ENCODE data around the gene PLIN1. TPM values are rescaled to one million over a fixed set of nuclear protein-coding genes. Genes with fewer than 3 reads are reported as not detected.

PLIN1 gene
- polyA plus RNA-seq, 1 donor from 2014 or later = not detected

DNA sequence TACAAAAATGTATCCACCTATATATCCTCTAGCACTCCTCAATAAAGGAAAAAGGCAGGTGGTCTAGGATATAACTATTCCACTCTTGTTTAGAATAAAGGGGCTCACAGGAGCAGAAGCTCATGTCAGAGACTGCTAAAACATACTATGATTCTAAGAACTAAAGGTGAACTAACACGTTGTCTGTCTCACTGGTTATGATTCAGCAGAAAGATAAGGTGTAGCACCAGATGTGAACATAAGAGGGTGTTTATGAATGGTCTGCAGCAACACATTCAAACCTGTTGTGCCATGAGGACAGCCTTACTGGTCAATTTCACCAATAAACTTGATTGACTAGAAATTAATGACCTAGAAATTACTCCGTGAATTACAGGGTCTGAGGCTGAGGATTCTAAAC is 6.8 kb upstream of the PLIN1 start:
- H3K27ac Mint-ChIP-seq = no peak overlapping the region
- peak overlapping the region in 1 of 4 donors; percentile 50 for H3K4me3 Mint-ChIP-seq
- no peaks in the 10 kb centered on the region for H3K27me3 Mint-ChIP-seq
- peaks cover 0 to under 1% (median 0%) of the 10 kb centered on the region in 3 donors for H3K9me3 Mint-ChIP-seq
- H3K4me1 Mint-ChIP-seq = peaks cover 0 to 6% (median 3%) of the 10 kb centered on the region in 3 donors
- no peaks in the 10 kb centered on the region for H3K36me3 Mint-ChIP-seq

DNA sequence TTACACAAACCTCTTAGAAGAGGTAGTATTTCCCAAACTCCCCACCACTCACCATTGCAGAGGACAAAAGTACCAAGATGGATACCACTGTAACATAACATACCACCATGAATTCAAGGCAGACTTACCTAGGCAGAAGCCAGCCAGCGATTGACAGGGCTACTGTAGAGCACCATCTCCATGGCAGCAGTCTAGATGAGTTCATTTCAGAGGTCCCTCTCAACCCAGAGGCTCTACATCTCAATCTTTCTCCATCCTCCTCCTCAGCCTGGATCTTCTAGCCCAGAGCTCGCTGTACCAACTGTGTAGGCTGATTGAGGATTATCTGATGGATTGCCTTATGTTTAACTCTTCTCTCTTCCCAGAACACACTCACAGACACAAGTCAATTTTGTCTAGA is 2.0 kb upstream of the PLIN1 start:
- no peaks in the 10 kb centered on the region for H3K9me3 Mint-ChIP-seq
- peaks cover 1% of the 10 kb centered on the region for H3K36me3 Mint-ChIP-seq
- H3K4me3 Mint-ChIP-seq = no peak overlapping the region
- H3K27me3 Mint-ChIP-seq = no peaks in the 10 kb centered on the region
- H3K4me1 Mint-ChIP-seq = no peaks in the 10 kb centered on the region
- peak overlapping the region in 1 of 3 donors; percentile 37 for H3K27ac Mint-ChIP-seq

DNA sequence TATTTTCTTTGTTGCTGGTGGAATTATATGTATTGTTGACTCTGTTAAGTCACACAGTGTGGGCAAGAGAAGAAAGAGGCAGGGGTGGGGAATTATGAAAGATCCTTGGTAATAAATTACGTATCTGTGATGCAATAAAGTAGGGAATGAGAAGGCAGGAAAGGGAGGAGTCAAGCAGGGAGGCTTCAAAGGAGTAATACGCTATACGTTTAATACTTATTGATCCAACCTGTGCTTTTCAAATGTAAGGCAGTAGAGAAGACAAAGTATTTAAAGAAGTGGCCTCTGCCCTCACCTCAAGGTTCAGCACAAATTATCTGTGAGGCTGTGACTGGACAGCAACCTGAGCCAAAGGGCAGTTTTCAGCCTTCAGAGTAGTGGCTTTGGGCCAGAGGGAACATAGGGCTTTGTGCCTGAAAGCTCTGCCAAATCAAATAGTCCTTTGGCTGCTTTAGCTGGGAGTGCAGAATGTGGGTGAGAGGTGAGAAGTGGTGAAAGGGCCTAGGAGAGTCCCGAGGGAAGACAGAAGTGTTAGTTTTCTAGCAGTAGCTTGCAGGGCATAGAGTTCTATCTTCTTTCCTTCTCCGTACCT is 1.2 kb upstream of the PLIN1 start:
- H3K27me3 Mint-ChIP-seq = no peaks in the 10 kb centered on the region
- no peaks in the 10 kb centered on the region for H3K9me3 Mint-ChIP-seq
- no peak overlapping the region for H3K4me3 Mint-ChIP-seq
- peaks cover 1% of the 10 kb centered on the region for H3K36me3 Mint-ChIP-seq
- no peak overlapping the region for H3K27ac Mint-ChIP-seq
- H3K4me1 Mint-ChIP-seq = no peaks in the 10 kb centered on the region

- Mint-ChIP-seq H3K9me3 (peaks cover 0 to 3% (median 0%) of the 10 kb centered on the region in 3 donors), H3K27me3 (no peaks in the 10 kb centered on the region), H3K36me3 (peaks cover 1% of the 10 kb centered on the region), H3K4me3 (no peak overlapping the region), H3K4me1 (no peaks in the 10 kb centered on the region), H3K27ac (peak overlapping the region in 1 of 3 donors; percentile 7)
Measured at GRCh38 chr15:89677381-89677780, 1.8 kb downstream of the PLIN1 start.

DNA sequence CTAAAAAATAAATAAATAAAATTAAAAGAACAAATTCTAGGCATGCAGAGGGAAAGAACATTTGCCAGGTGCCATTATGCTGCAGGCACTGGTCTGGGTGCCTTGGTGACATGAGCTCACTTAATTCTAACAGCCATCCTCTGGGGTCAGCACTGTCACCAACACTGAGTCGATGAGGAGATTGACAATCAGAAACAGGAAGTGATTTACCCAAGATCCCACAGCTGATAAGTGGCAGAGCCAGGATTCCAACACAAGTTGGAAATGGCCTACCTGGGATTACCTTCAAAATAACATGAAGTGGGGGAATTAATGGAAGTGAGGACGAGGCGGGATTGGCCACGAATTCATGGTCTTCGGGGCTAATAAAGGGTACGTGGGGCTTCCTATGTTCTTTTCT is 3.6 kb downstream of the PLIN1 start:
- no peaks in the 10 kb centered on the region for H3K27me3 Mint-ChIP-seq
- no peak overlapping the region for H3K27ac Mint-ChIP-seq
- peaks cover 1% of the 10 kb centered on the region for H3K36me3 Mint-ChIP-seq

GRCh38 chr15:89674526-89674925 is 4.6 kb downstream of the PLIN1 start:
- peaks cover 0 to 3% (median 0%) of the 10 kb centered on the region in 3 donors for H3K9me3 Mint-ChIP-seq
- H3K27me3 Mint-ChIP-seq = no peaks in the 10 kb centered on the region
- no peaks in the 10 kb centered on the region for H3K4me1 Mint-ChIP-seq
- H3K27ac Mint-ChIP-seq = no peak overlapping the region
- H3K4me3 Mint-ChIP-seq = no peak overlapping the region
- H3K36me3 Mint-ChIP-seq = peaks cover 1% of the 10 kb centered on the region

More for the DNA sequence above, 3.6 kb downstream of the PLIN1 start:
- Mint-ChIP-seq H3K4me3 (no peak overlapping the region), H3K9me3 (peaks cover 0 to 3% (median 0%) of the 10 kb centered on the region in 3 donors), H3K4me1 (no peaks in the 10 kb centered on the region)

DNA sequence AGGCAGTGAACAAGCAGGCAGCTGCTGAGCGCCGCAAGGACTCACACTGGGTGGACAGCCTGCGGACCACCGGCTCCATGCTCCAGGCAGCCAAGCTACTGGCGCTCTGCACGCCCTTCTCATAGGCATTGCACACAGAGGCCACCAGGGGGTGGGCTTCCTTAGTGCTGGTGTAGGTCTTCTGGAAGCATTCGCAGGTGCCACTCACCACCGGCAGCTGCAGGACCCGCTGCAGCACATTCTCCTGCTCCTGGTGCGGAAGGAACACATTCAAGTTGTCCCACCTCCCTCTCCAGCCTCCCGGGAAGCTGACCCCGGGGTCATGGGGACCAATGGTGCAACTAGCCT is 6.0 kb downstream of the PLIN1 start:
- H3K9me3 Mint-ChIP-seq = peaks cover 0 to 5% (median 1%) of the 10 kb centered on the region in 3 donors
- H3K4me1 Mint-ChIP-seq = no peaks in the 10 kb centered on the region
- no peak overlapping the region for H3K4me3 Mint-ChIP-seq
- H3K27me3 Mint-ChIP-seq = no peaks in the 10 kb centered on the region
- H3K27ac Mint-ChIP-seq = no peak overlapping the region
- H3K36me3 Mint-ChIP-seq = no peaks in the 10 kb centered on the region

DNA sequence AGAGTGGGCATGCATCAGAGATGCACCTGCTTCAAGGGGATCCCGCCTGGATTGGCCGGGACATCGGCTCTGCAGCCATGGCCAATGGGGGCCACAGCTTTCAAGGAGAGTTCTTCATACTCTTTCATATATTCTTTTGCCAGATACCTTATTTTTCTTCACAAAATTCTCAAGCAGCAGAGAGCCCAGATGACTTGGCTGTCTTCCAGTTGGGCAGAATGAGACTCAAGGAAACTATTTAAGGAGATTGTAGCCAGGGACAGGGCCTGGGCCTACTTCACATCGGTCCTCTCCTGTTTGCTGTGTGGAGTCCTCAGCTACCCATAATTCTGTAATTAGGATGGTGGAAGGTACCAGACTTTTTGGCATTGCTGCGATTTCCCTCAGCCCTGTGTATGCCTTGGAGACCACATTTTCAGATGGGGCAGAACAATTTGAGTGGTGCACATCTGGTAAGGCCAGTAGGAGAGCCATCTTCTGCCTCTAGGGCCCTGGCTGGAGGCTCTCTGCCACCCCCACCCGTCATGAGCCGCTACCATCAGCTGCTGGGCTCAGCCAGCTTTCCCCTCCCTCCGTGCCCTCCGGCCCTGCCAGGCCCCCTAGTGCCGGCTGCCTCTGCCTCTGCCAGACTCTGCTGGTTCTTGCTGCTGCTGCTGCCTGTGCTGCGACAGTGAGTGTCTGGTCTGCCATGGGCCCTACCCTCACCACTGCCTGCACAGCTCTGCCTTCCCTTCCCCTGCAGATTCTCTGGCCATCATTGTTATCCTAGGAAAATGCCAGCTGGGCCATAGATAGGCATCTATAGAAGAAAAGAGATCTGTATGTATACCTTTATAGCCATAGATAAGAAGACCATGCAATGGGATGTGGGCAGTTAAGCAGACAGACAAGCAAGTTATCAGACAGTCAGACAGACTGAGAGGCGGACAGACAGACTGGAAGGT is 6.7 kb downstream of the PLIN1 start:
- H3K9me3 Mint-ChIP-seq = peaks cover 0 to 5% (median 1%) of the 10 kb centered on the region in 3 donors
- no peak overlapping the region for H3K4me3 Mint-ChIP-seq
- H3K36me3 Mint-ChIP-seq = no peaks in the 10 kb centered on the region
- H3K27me3 Mint-ChIP-seq = no peaks in the 10 kb centered on the region
- H3K4me1 Mint-ChIP-seq = no peaks in the 10 kb centered on the region
- no peak overlapping the region for H3K27ac Mint-ChIP-seq

GRCh38 chr15:89671687-89672086 is 7.5 kb downstream of the PLIN1 start:
- Mint-ChIP-seq H3K36me3 (no peaks in the 10 kb centered on the region), H3K4me3 (no peak overlapping the region), H3K9me3 (peaks cover 0 to 5% (median 1%) of the 10 kb centered on the region in 3 donors), H3K27me3 (no peaks in the 10 kb centered on the region), H3K4me1 (no peaks in the 10 kb centered on the region), H3K27ac (no peak overlapping the region)

DNA sequence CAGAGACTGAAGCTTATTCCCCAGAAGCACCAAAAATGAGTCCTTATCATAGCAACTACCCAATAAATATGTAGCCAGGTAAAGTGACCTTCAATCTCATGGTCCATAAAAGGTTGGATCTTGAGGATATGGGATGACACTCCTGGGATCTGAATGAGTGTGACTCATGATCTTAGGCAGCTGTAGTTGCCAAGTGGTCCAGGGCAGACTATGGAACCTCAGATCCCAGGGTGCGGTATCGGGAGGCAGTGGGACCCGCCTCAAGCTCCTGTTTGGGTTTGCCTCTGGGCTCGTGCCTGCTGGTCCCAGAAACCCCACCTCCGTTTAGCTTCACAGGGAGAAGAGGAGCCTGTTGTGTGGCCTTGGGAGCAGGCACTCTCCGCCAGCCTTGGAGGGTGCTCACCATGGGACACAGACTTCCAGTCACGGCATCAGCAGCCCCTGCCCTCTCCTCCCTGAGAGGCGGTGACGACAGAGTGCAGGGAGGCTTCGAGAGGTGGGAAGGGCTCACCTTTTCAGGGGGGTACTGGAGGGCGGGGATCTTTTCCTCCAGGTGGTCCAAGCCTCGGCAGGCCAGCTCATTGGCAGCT is 8.1 kb downstream of the PLIN1 start:
- Mint-ChIP-seq H3K4me3 (no peak overlapping the region), H3K4me1 (no peaks in the 10 kb centered on the region), H3K9me3 (peaks cover 0 to 5% (median 1%) of the 10 kb centered on the region in 3 donors), H3K27ac (no peak overlapping the region), H3K27me3 (no peaks in the 10 kb centered on the region), H3K36me3 (no peaks in the 10 kb centered on the region)

- Mint-ChIP-seq H3K4me3 (no peak overlapping the region), H3K36me3 (no peaks in the 10 kb centered on the region), H3K9me3 (peaks cover 0 to 5% (median 1%) of the 10 kb centered on the region in 3 donors), H3K27ac (no peak overlapping the region), H3K4me1 (peaks cover 0 to 1% (median under 1%) of the 10 kb centered on the region in 3 donors), H3K27me3 (peaks cover under 1% of the 10 kb centered on the region)
Measured at GRCh38 chr15:89669941-89670340, 9.2 kb downstream of the PLIN1 start.

DNA sequence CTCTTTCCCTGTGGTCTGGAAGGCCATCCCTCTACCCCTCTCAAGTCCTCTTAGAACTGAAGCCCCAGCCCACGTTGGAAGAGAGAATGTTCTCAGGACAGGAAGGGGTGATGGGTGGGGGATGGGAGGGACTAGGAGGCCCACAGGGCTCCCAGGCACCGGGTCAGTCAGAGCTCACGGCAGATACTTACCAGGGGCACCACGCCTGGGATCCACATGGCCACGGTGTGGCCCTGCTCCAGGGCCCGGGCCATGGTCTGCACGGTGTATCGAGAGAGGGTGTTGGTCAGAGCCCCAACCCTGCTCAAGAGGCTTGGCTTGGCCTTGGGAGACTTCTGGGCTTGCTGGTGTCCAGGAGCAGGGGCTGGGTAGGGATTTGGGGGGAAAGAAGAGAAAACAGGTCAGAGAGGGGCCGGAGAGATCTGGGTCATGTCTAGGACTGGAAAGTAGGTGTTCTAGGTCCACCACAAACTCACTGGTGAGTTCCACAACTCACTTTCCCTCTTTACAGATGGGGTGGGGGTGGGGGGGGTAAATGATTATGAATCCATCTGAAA is 9.8 kb downstream of the PLIN1 start:
- H3K36me3 Mint-ChIP-seq = no peaks in the 10 kb centered on the region
- peaks cover 0 to 5% (median 1%) of the 10 kb centered on the region in 3 donors for H3K9me3 Mint-ChIP-seq
- no peak overlapping the region for H3K4me3 Mint-ChIP-seq
- peaks cover 0 to 4% (median 4%) of the 10 kb centered on the region in 3 donors for H3K4me1 Mint-ChIP-seq
- peaks cover 6% of the 10 kb centered on the region for H3K27me3 Mint-ChIP-seq
- no peak overlapping the region for H3K27ac Mint-ChIP-seq

GRCh38 chr15:89668171-89668570 is 11.0 kb downstream of the PLIN1 start:
- H3K9me3 Mint-ChIP-seq = peaks cover 0 to 5% (median 1%) of the 10 kb centered on the region in 3 donors
- H3K4me1 Mint-ChIP-seq = peaks cover 0 to 4% (median 4%) of the 10 kb centered on the region in 3 donors
- H3K4me3 Mint-ChIP-seq = no peak overlapping the region
- no peaks in the 10 kb centered on the region for H3K36me3 Mint-ChIP-seq
- H3K27ac Mint-ChIP-seq = no peak overlapping the region
- peaks cover 9% of the 10 kb centered on the region for H3K27me3 Mint-ChIP-seq

DNA sequence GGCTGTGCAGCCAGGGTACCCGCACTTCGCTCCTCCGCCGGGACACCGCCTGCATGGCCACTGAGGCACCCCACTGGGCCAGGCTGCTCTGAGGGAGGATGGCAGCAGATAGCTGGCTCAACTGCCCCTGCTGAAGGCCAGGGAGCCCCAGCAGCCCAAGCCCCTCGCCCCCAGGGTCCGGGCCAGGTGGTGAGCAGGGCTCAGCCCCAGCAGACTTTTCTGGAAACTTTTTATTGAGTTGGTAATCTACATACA is 11.5 kb downstream of the PLIN1 start:
- Mint-ChIP-seq H3K27ac (no peak overlapping the region), H3K4me3 (no peak overlapping the region), H3K36me3 (no peaks in the 10 kb centered on the region), H3K9me3 (peaks cover 0 to 2% (median 1%) of the 10 kb centered on the region in 3 donors), H3K4me1 (peaks cover 0 to 4% (median 4%) of the 10 kb centered on the region in 3 donors), H3K27me3 (peaks cover 9% of the 10 kb centered on the region)
